HPDE6-E6E7 (cell line): ENCODE measurements around the gene DCHS1.

ENCODE experiments used
- DNase-seq: peaks from one replicate; pipeline ENCODE4 v3.0.0; 2011; ENCODE audit warnings: missing footprints; ENCODE audit errors: extremely low spot score

DCHS1 gene

GRCh38 chr11:6612213-6613041 lies 43.2 kb downstream of the DCHS1 start, which contains the start of gene TAF10:
Gene TAF10 (minus strand): TSS chr11:6612216. CDS start chr11:6612189, 27 bp downstream.
- peak; percentile 82 for DNase-seq

GRCh38 chr11:6611963-6612212 lies 43.7 kb downstream of the DCHS1 start:
- no peak for DNase-seq

GRCh38 chr11:6611092-6611962 lies 44.3 kb downstream of the DCHS1 start:
- DNase-seq = no peak

GRCh38 chr11:6610591-6610990 lies 45.0 kb downstream of the DCHS1 start:
- DNase-seq = no peak

GRCh38 chr11:6609502-6610015 lies 46.0 kb downstream of the DCHS1 start:
- DNase-seq = no peak

GRCh38 chr11:6608726-6609501 lies 46.7 kb downstream of the DCHS1 start:
- DNase-seq = no peak

GRCh38 chr11:6608011-6608410 lies 47.6 kb downstream of the DCHS1 start:
- no peak for DNase-seq

- no peak for DNase-seq
Measured at GRCh38 chr11:6607190-6607795, 48.3 kb downstream of the DCHS1 start.

GRCh38 chr11:6606471-6607189 lies 49.0 kb downstream of the DCHS1 start:
- DNase-seq = peak; percentile 81

- DNase-seq = no peak
Measured at GRCh38 chr11:6604790-6605189, 50.8 kb downstream of the DCHS1 start.

- peak; percentile 36 for DNase-seq
Measured at GRCh38 chr11:6604081-6604626, 51.5 kb downstream of the DCHS1 start.

- peak; percentile 84 for DNase-seq
Measured at GRCh38 chr11:6603287-6604080, 52.1 kb downstream of the DCHS1 start, which contains the start of the genes ILK and RRP8. Gene ILK (plus strand): TSS chr11:6603774. CDS start chr11:6604272, 498 bp downstream. Gene RRP8 (minus strand): TSS chr11:6603616. CDS start chr11:6603502, 114 bp downstream.

GRCh38 chr11:6602096-6602940 lies 53.3 kb downstream of the DCHS1 start:
- no peak for DNase-seq

- no peak for DNase-seq
Measured at GRCh38 chr11:6601041-6601461, 54.6 kb downstream of the DCHS1 start.

GRCh38 chr11:6599881-6600390 lies 55.7 kb downstream of the DCHS1 start:
- DNase-seq = no peak

GRCh38 chr11:6599449-6599848 lies 56.2 kb downstream of the DCHS1 start:
- DNase-seq = no peak

- DNase-seq = no peak
Measured at GRCh38 chr11:6598555-6598954, 57.1 kb downstream of the DCHS1 start.

GRCh38 chr11:6596239-6596877 lies 59.3 kb downstream of the DCHS1 start:
- DNase-seq = no peak
